ENCODE results near the gene GAS7. TPM values are rescaled to one million over a fixed set of nuclear protein-coding genes. Genes with fewer than 3 reads are reported as not detected.

GAS7 gene
- total RNA-seq, 1 donor from 2014 or later, result 8.5 TPM

DNA sequence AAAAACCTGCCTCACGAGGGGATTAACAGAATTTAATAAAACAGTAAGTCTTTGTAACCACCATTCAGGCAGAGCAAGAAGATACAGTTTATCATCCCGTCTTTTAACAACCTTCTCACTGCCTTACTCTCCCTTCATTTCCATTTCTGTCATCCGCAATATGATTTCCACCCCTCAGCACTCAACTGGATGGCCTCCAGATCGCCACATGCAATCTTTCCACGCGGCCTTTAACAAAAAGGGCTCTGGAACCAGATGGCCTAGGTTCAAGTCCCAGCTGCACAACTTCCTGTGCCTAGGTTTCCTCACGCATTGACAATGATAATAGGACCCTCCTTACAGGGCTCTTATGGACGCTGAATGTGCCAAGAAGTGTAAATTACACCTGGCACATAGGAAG, 103.6 kb downstream of the GAS7 start:
- no peaks in the 10 kb centered on the region for H4K20me1 ChIP-seq (ENCODE audit: insufficient read depth, low read length)
- H3K27ac ChIP-seq (ENCODE audit: low read depth, low read length), result no peak overlapping the region
- no peak overlapping the region for H3K9ac ChIP-seq (ENCODE audit: low read length)
- H3K27ac Mint-ChIP-seq (ENCODE audit: unreplicated experiment), result no peak overlapping the region
- H3K4me3 Mint-ChIP-seq (ENCODE audit: unreplicated experiment), result no peak overlapping the region
- no peak overlapping the region for H2AFZ ChIP-seq (ENCODE audit: low read depth, low read length)
- H3K36me3 Mint-ChIP-seq (ENCODE audit: low read depth, unreplicated experiment), result peaks cover 2% of the 10 kb centered on the region
- no peaks in the 10 kb centered on the region for H3K27me3 ChIP-seq (ENCODE audit: insufficient read depth, low read length)
- no peak for FAIRE-seq
- DNase-seq (ENCODE audit: low read depth), result no peak
- H3K4me1 ChIP-seq (ENCODE audit: insufficient read depth, low read length), result peaks cover 3% of the 10 kb centered on the region
- H3K4me1 Mint-ChIP-seq (ENCODE audit: low read depth, unreplicated experiment), result peaks cover 8% of the 10 kb centered on the region
- H3K79me2 ChIP-seq (ENCODE audit: insufficient read depth, low read length), result no peaks in the 10 kb centered on the region
- H3K4me3 ChIP-seq (ENCODE audit: insufficient read depth, low read depth, low read length), result no peak overlapping the region
- TF ChIP-seq, protein P1, sequence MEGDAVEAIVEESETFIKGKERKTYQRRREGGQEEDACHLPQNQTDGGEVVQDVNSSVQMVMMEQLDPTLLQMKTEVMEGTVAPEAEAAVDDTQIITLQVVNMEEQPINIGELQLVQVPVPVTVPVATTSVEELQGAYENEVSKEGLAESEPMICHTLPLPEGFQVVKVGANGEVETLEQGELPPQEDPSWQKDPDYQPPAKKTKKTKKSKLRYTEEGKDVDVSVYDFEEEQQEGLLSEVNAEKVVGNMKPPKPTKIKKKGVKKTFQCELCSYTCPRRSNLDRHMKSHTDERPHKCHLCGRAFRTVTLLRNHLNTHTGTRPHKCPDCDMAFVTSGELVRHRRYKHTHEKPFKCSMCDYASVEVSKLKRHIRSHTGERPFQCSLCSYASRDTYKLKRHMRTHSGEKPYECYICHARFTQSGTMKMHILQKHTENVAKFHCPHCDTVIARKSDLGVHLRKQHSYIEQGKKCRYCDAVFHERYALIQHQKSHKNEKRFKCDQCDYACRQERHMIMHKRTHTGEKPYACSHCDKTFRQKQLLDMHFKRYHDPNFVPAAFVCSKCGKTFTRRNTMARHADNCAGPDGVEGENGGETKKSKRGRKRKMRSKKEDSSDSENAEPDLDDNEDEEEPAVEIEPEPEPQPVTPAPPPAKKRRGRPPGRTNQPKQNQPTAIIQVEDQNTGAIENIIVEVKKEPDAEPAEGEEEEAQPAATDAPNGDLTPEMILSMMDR (IDR thresholded peaks at IDR 0.05; ENCODE audit: insufficient read depth, low read depth, low read length), result no peak
- TF ChIP-seq EZH2 (IDR thresholded peaks at IDR 0.05; ENCODE audit: insufficient read depth, low read length), result no peak
- no peak overlapping the region for H3K4me2 ChIP-seq (ENCODE audit: low read length)
- H3K36me3 ChIP-seq (ENCODE audit: insufficient read depth, low read length), result no peaks in the 10 kb centered on the region
- no peaks in the 10 kb centered on the region for H3K9me3 ChIP-seq (ENCODE audit: insufficient read depth, low read depth, low read length)
- H3K9me3 Mint-ChIP-seq (ENCODE audit: unreplicated experiment), result peaks cover 5% of the 10 kb centered on the region
- H3K27me3 Mint-ChIP-seq (ENCODE audit: low read depth, unreplicated experiment), result peaks cover 9% of the 10 kb centered on the region

DNA sequence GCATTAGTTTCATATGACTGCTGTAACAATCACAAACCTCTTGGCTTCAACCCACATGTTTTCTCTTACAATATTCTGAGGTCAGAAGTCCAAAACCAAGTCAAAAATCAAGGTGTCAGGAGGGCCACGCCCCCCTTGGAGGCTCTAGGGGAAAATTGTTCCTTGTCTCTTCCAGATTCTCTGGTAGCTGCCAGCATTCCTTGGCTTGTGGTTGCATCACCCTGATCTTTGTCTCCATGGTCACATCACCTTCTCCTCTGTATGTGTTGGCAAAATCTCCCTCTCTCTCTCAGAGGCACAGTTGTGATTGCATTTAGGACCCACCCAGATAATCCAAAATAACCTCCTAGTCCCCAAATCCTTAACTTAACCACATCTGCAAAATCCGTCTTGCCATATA, 105.8 kb downstream of the GAS7 start:
- no peaks in the 10 kb centered on the region for H3K27me3 ChIP-seq (ENCODE audit: insufficient read depth, low read length)
- peaks cover 17% of the 10 kb centered on the region for H3K4me1 Mint-ChIP-seq (ENCODE audit: low read depth, unreplicated experiment)
- H4K20me1 ChIP-seq (ENCODE audit: insufficient read depth, low read length), result no peaks in the 10 kb centered on the region
- no peaks in the 10 kb centered on the region for H3K36me3 ChIP-seq (ENCODE audit: insufficient read depth, low read length)
- H3K9ac ChIP-seq (ENCODE audit: low read length), result no peak overlapping the region
- no peaks in the 10 kb centered on the region for H3K79me2 ChIP-seq (ENCODE audit: insufficient read depth, low read length)
- FAIRE-seq, result no peak
- H3K4me3 ChIP-seq (ENCODE audit: insufficient read depth, low read depth, low read length), result no peak overlapping the region
- H3K9me3 ChIP-seq (ENCODE audit: insufficient read depth, low read depth, low read length), result no peaks in the 10 kb centered on the region
- H2AFZ ChIP-seq (ENCODE audit: low read depth, low read length), result no peak overlapping the region
- H3K4me3 Mint-ChIP-seq (ENCODE audit: unreplicated experiment), result no peak overlapping the region
- no peak overlapping the region for H3K27ac ChIP-seq (ENCODE audit: low read depth, low read length)
- H3K4me2 ChIP-seq (ENCODE audit: low read length), result no peak overlapping the region
- H3K27me3 Mint-ChIP-seq (ENCODE audit: low read depth, unreplicated experiment), result peaks cover 6% of the 10 kb centered on the region
- no peak for DNase-seq (ENCODE audit: low read depth)
- no peak overlapping the region for H3K27ac Mint-ChIP-seq (ENCODE audit: unreplicated experiment)
- peaks cover 2% of the 10 kb centered on the region for H3K36me3 Mint-ChIP-seq (ENCODE audit: low read depth, unreplicated experiment)
- TF ChIP-seq, protein P1 (IDR thresholded peaks at IDR 0.05; ENCODE audit: insufficient read depth, low read depth, low read length), result no peak
- no peak for TF ChIP-seq EZH2 (IDR thresholded peaks at IDR 0.05; ENCODE audit: insufficient read depth, low read length)
- peaks cover 5% of the 10 kb centered on the region for H3K9me3 Mint-ChIP-seq (ENCODE audit: unreplicated experiment)
- H3K4me1 ChIP-seq (ENCODE audit: insufficient read depth, low read length), result peaks cover 3% of the 10 kb centered on the region

DNA sequence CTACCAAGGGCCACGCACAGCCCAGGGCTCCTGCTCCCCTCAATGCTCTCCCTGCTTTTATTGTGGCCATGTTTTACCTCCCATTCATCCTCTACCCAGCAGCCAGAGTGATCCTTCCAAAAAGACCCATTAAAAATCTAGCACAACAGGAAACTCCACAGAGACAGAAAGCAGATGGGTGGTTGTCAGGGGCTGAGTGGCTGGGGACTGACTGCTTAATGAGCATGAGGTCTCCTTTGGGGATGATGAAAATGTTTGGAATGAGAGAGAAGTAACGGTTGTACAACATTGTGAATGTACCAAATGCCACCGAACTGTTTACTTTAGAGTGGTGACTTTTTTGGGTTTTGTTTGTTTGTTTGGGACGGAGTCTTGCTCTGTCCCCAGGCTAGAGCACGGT, 107.4 kb downstream of the GAS7 start:
- Histone ChIP-seq H3K4me3 (ENCODE audit: insufficient read depth, low read depth, low read length) (no peak overlapping the region), H3K4me2 (ENCODE audit: low read length) (no peak overlapping the region), H3K9me3 (ENCODE audit: insufficient read depth, low read depth, low read length) (no peaks in the 10 kb centered on the region), H4K20me1 (ENCODE audit: insufficient read depth, low read length) (no peaks in the 10 kb centered on the region), H3K27me3 (ENCODE audit: insufficient read depth, low read length) (no peaks in the 10 kb centered on the region), H3K4me1 (ENCODE audit: insufficient read depth, low read length) (peaks cover 13% of the 10 kb centered on the region), H2AFZ (ENCODE audit: low read depth, low read length) (no peak overlapping the region), H3K36me3 (ENCODE audit: insufficient read depth, low read length) (no peaks in the 10 kb centered on the region), H3K27ac (ENCODE audit: low read depth, low read length) (no peak overlapping the region), H3K79me2 (ENCODE audit: insufficient read depth, low read length) (no peaks in the 10 kb centered on the region), H3K9ac (ENCODE audit: low read length) (no peak overlapping the region)
- Mint-ChIP-seq H3K36me3 (ENCODE audit: low read depth, unreplicated experiment) (peaks cover 2% of the 10 kb centered on the region), H3K9me3 (ENCODE audit: unreplicated experiment) (peaks cover 5% of the 10 kb centered on the region), H3K27me3 (ENCODE audit: low read depth, unreplicated experiment) (peaks cover 6% of the 10 kb centered on the region), H3K4me1 (ENCODE audit: low read depth, unreplicated experiment) (peaks cover 32% of the 10 kb centered on the region), H3K4me3 (ENCODE audit: unreplicated experiment) (no peak overlapping the region), H3K27ac (ENCODE audit: unreplicated experiment) (no peak overlapping the region)
- TF ChIP-seq, protein P1 (IDR thresholded peaks at IDR 0.05; ENCODE audit: insufficient read depth, low read depth, low read length), result no peak
- TF ChIP-seq EZH2 (IDR thresholded peaks at IDR 0.05; ENCODE audit: insufficient read depth, low read length), result no peak
- FAIRE-seq, result no peak
- DNase-seq (ENCODE audit: low read depth), result no peak
